A549 (cell line): Measurements from ENCODE around the gene RAB18. TPM values are rescaled to one million over a fixed set of nuclear protein-coding genes. Genes with fewer than 3 reads are reported as not detected.

ENCODE experiments used
- ATAC-seq, 2 experiments: fragments of 200-7000 bp in 1 of 2; fragments of >200 bp in 1 of 2; cut with Nextera tagmentation in 1 of 2; cut with Tn5 transposase in 1 of 2; 3 replicates each; pipeline versions ENCODE4 v1.8.0 to v1.9.1; 2018 to 2020; ENCODE audit warnings: mild to moderate bottlenecking in 1 of 2, moderate library complexity in 1 of 2
- CTCF ChIA-PET: fragments of 300-600 bp; sonication (Branson Sonifier 250); formaldehyde crosslinking; extraction: SDS; loops from one replicate; lab custom pipeline; 2021; ENCODE audit warnings: antibody characterized with exemption, inconsistent platforms; lab: Yijun Ruan, JAX
- POLR2A ChIA-PET: fragments of 350-600 bp; formaldehyde crosslinking; extraction: SDS; loops from one replicate; lab custom pipeline; 2021; ENCODE audit warnings: antibody characterized with exemption, inconsistent platforms; lab: Yijun Ruan, JAX
- DNase-seq, 2 experiments: peaks; one replicate each; pipeline versions ENCODE4 v3.0.0 to v3.0.0-alpha.2; 2011 to 2016; ENCODE audit warnings: low read depth in 1 of 2, low spot score in 1 of 2
- FAIRE-seq: peaks from 2 replicates; lab custom pipeline; 2011; peaks lifted over from hg19 to GRCh38; lab: Jason Lieb, UNC
- H3K27ac ChIP-seq, 2 experiments: fragments of >200 bp; sonication (Bioruptor Twin); formaldehyde crosslinking; 3 replicates each; pipeline ENCODE4 v1.5.1; 2016 to 2017
- H3K4me1 ChIP-seq: fragments of >200 bp; sonication (Bioruptor Twin); formaldehyde crosslinking; 3 replicates; pipeline ENCODE4 v1.6.1; 2016
- H3K4me2 ChIP-seq: fragments of >200 bp; sonication (Bioruptor Twin); formaldehyde crosslinking; 3 replicates; pipeline ENCODE4 v1.6.1; 2016
- H3K4me3 ChIP-seq: fragments of >200 bp; sonication (Bioruptor Twin); formaldehyde crosslinking; 3 replicates; pipeline ENCODE4 v1.5.1; 2016
- H3K9me3 ChIP-seq: fragments of >200 bp; sonication (Bioruptor Twin); formaldehyde crosslinking; 3 replicates; pipeline ENCODE4 v1.6.1; 2016
- CEBPB ChIP-seq, 2 experiments: fragments of >200 bp in 1 of 2; sonication (Bioruptor Twin) in 1 of 2; formaldehyde crosslinking in 1 of 2; IDR thresholded peaks; 2 replicates each; pipeline ENCODE4 v1.6.1; 2012 to 2016
- CHD2 ChIP-seq: fragments of 150-350 bp; IDR thresholded peaks from 2 replicates; pipeline ENCODE4 v1.6.1; 2014; ENCODE audit warnings: low read length; ENCODE audit not compliant: partially characterized antibody
- EHF ChIP-seq: fragments of 250-450 bp; sonication (Bioruptor Pico); IDR thresholded peaks from 2 replicates; pipeline ENCODE4 v1.5.0; 2020; ENCODE audit warnings: mild to moderate bottlenecking
- EHMT2 ChIP-seq: fragments of 200-600 bp; sonication (generic); IDR thresholded peaks from 2 replicates; pipeline ENCODE4 v1.6.1; 2016; ENCODE audit warnings: antibody characterized with exemption, low read depth, mild to moderate bottlenecking, moderate library complexity
- FOSB ChIP-seq: fragments of 250-450 bp; sonication (Bioruptor Pico); IDR thresholded peaks from 2 replicates; pipeline ENCODE4 v1.5.0; 2020; ENCODE audit warnings: mild to moderate bottlenecking, moderate library complexity
- FOSL2 ChIP-seq, 2 experiments: fragments of 450-650 bp in 1 of 2; fragments of >200 bp in 1 of 2; sonication (Bioruptor Twin) in 1 of 2; formaldehyde crosslinking; IDR thresholded peaks; 2 replicates each; pipeline versions ENCODE4 v1.5.0 to v1.6.1; 2016 to 2020; ENCODE audit warnings: mild to moderate bottlenecking in 1 of 2, moderate library complexity in 1 of 2
- FOXS1 ChIP-seq: fragments of 250-450 bp; sonication (Bioruptor Pico); IDR thresholded peaks from 2 replicates; pipeline ENCODE4 v1.5.0; 2020; ENCODE audit warnings: mild to moderate bottlenecking, moderate library complexity
- HES2 ChIP-seq: fragments of >200 bp; sonication (Bioruptor Twin); formaldehyde crosslinking; IDR thresholded peaks from 2 replicates; pipeline ENCODE4 v1.6.1; 2016
- JUN ChIP-seq, 2 experiments: fragments of >200 bp; sonication (Bioruptor Twin); formaldehyde crosslinking; IDR thresholded peaks; 2 replicates in 1 of 2; 3 replicates in 1 of 2; pipeline ENCODE4 v1.6.1; 2016 to 2017
- KDM1A ChIP-seq: fragments of 200-600 bp; sonication (generic); IDR thresholded peaks from 2 replicates; pipeline ENCODE4 v1.6.1; 2016; ENCODE audit warnings: low read depth, mild to moderate bottlenecking
- MAFK ChIP-seq: fragments of 450-650 bp; IDR thresholded peaks from 2 replicates; pipeline ENCODE4 v1.6.1; 2014; ENCODE audit not compliant: partially characterized antibody
- MAZ ChIP-seq: fragments of 150-350 bp; IDR thresholded peaks from 2 replicates; pipeline ENCODE4 v1.6.1; 2014; ENCODE audit warnings: antibody characterized with exemption, low read depth, low read length, borderline replicate concordance
- MYC ChIP-seq: IDR thresholded peaks from 2 replicates; pipeline ENCODE4 v1.6.1; 2012; ENCODE audit warnings: mild to moderate bottlenecking, inconsistent platforms, low read length, improper control_type of control experiment, borderline replicate concordance
- NPAS2 ChIP-seq: fragments of 250-450 bp; sonication (Bioruptor Pico); IDR thresholded peaks from 2 replicates; pipeline ENCODE4 v1.8.0; 2022; ENCODE audit warnings: mild to moderate bottlenecking, moderate library complexity, borderline replicate concordance
- NR3C1 ChIP-seq: fragments of >200 bp; sonication (Bioruptor Twin); formaldehyde crosslinking; IDR thresholded peaks from 3 replicates; pipeline ENCODE4 v1.6.1; 2017
- PHF8 ChIP-seq: fragments of 200-600 bp; sonication (generic); IDR thresholded peaks from 2 replicates; pipeline ENCODE4 v1.6.1; 2016; ENCODE audit warnings: low read depth, mild to moderate bottlenecking, antibody characterized with exemption, moderate library complexity, borderline replicate concordance
- RAD21 ChIP-seq, 2 experiments: fragments of >200 bp in 1 of 2; sonication (Bioruptor Twin) in 1 of 2; formaldehyde crosslinking in 1 of 2; IDR thresholded peaks in 1 of 2; conservative IDR thresholded peaks in 1 of 2; 2 replicates in 1 of 2; 3 replicates in 1 of 2; pipeline ENCODE4 v1.6.1; 2012 to 2018; ENCODE audit warnings: inconsistent platforms in 1 of 2
- RARB ChIP-seq: fragments of 250-450 bp; sonication (Bioruptor Pico); IDR thresholded peaks from 2 replicates; pipeline ENCODE4 v1.8.0; 2021; ENCODE audit warnings: mild to moderate bottlenecking, moderate library complexity
- RCOR1 ChIP-seq: fragments of 150-350 bp; IDR thresholded peaks from 2 replicates; pipeline ENCODE4 v1.6.1; 2014; ENCODE audit warnings: antibody characterized with exemption, low read length, low read depth
- RNF2 ChIP-seq: fragments of 200-600 bp; sonication (generic); IDR thresholded peaks from 2 replicates; pipeline ENCODE4 v1.6.1; 2016; ENCODE audit warnings: low read depth, mild to moderate bottlenecking, antibody characterized with exemption, moderate library complexity, borderline replicate concordance
- ZFP36 ChIP-seq: fragments of 450-650 bp; IDR thresholded peaks from 2 replicates; pipeline ENCODE4 v1.6.1; 2014; ENCODE audit warnings: borderline replicate concordance; ENCODE audit not compliant: partially characterized antibody
- ZSCAN20 ChIP-seq: fragments of 250-450 bp; sonication (Bioruptor Pico); IDR thresholded peaks from 2 replicates; pipeline ENCODE4 v1.8.0; 2022; ENCODE audit warnings: mild to moderate bottlenecking, moderate library complexity
- WGBS: methylation state at CpG from one replicate; pipeline ENCODE4 v1.1.6; 2017; ENCODE audit errors: missing lambda C conversion rate; 5-methylcytosine and 5-hydroxymethylcytosine counted together
- polyA plus RNA-seq, 4 experiments: library from polyadenylated mRNA; depleted of rRNA in 3 of 4; stranded (reverse); fragments of >200 nt; fragmentation: RNase III in 1 of 4; extraction: RNeasy Plus Mini Kit Qiagen cat#74134 plus additional on column Dnase treatment in 1 of 4; gene quantifications; 2 replicates in 3 of 4; 3 replicates in 1 of 4; pipeline ENCODE4 v1.2.3, GENCODE V29; 2011 to 2017
- TF ChIP-seq, protein P1 (sequence below): fragments of >200 bp; sonication (Bioruptor Twin); formaldehyde crosslinking; IDR thresholded peaks from 3 replicates; pipeline ENCODE4 v1.5.1; 2016

Gene RAB18
- polyA plus RNA-seq, 2 of the 4 experiments (the other 2 are of a cell fraction) = 81.4 to 131 TPM

DNA sequence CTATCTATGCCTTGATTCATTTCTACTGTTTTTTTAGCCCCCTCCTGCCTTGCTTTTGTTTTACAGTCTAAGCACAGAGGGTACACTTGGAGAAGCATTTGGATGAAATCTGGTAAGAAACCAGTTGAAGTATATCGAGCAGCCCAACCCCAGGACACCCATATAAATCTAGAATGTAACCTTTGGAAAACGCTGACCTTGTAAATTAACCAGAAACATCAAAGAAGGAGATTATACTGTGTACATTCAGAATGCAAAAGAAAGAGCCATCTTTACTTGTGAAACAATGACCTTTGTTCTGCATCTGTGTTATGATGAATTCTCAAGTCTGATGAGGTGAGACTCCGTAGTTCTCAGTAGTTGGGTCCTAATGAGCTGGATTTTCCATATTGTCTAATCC lies 49.3 kb upstream of the RAB18 start:
- 2% methylated on average over 3 of the region's 3 CpGs for WGBS
- H3K9me3 ChIP-seq = no peaks in the 10 kb centered on the region
- ChIA-PET CTCF (interaction anchor here (0.6 to 0.8 kb wide), 2 partner anchors 9 to 201 kb away, joined by 3 read pairs; no protein-coding TSS in a partner anchor), POLR2A (no interaction called here)
- no peak for ATAC-seq
- no peak for DNase-seq
- no peak overlapping the region for H3K27ac ChIP-seq
- FAIRE-seq = no peak
- H3K4me1 ChIP-seq = no peaks in the 10 kb centered on the region
- H3K4me2 ChIP-seq = no peak overlapping the region
- no peak overlapping the region for H3K4me3 ChIP-seq
- TF ChIP-seq KDM1A (no peak), EHMT2 (no peak), MAFK (peak; percentile 75), FOSB (CRISPR knock-in tag) (no peak), NPAS2 (CRISPR knock-in tag) (no peak)

DNA sequence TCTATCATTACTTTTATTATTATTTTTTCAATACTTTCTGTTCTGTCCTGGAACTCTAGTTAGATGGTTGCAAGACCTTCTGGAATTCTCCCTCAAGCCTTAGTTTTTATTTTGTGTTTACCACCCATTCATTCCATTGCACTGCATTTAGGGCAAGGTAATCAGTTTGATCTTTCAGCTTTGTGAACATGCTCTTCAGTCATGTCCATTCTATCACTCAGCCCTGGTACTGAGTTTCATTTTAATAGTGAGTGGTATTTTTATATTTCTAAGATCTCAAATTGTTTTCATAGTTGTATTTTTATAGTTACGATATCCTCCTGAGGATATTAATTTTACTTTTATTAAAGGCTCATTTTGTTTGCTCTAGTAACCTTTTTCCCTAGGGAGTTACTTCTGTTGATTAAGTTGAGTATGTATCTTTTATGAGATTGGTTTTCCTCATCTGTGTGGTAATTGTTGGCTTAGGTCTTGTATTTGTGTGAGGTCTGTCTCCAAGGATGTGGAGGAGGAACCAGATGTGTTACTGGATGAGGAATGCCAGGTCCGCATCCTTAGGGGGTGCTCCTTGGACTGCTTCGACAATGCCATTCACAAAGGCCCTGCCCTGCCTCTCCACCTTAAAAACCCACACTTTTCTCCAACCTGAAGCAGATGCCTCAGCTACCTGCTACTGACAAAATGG lies 46.7 kb upstream of the RAB18 start:
- ChIA-PET CTCF (no interaction called here), POLR2A (no interaction called here)

DNA sequence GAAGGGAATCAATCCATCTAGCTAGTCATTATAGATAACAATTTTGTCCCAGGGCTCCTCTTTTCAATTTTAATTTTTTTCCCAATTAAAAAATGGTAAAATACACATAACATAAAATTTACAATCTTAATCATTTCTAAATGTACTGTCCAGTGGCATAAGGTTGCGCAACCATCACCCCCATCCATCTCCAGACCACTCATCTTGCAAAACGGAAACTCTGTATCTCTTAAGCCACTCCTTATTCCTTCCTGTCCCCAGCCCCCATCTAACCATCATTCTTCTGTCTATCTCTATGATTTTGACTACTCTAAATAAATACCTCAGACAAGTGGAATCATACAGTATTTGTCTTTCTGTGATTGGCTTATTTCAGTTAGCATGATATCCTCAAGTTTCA lies 46.1 kb upstream of the RAB18 start:
- Histone ChIP-seq H3K27ac (no peak overlapping the region), H3K4me3 (no peak overlapping the region), H3K4me2 (no peak overlapping the region), H3K9me3 (no peaks in the 10 kb centered on the region), H3K4me1 (no peaks in the 10 kb centered on the region)
- DNase-seq (no peak), FAIRE-seq (no peak), ATAC-seq (no peak)
- POLR2A ChIA-PET = no interaction called here
- CTCF ChIA-PET = interaction anchor here (1.7 kb wide), 1 partner anchor 10 kb away, joined by 5 read pairs; no protein-coding TSS in a partner anchor
- WGBS = 9% methylated on average over 2 of the region's 2 CpGs
- TF ChIP-seq PHF8 = no peak
- no peak for TF ChIP-seq NR3C1

More for the DNA sequence above, 46.7 kb upstream of the RAB18 start:
- Histone ChIP-seq H3K27ac (no peak overlapping the region), H3K4me3 (no peak overlapping the region), H3K4me2 (no peak overlapping the region), H3K9me3 (no peaks in the 10 kb centered on the region), H3K4me1 (no peaks in the 10 kb centered on the region)
- TF ChIP-seq CHD2 (no peak), FOSL2 (IDR thresholded peaks at IDR 0.05) (no peak), FOSL2 (CRISPR knock-in tag; IDR thresholded peaks at IDR 0.05) (no peak), JUN (IDR thresholded peaks at IDR 0.05) (no peak), NPAS2 (CRISPR knock-in tag) (no peak), ZSCAN20 (no peak), RNF2 (no peak), HES2 (no peak), PHF8 (no peak), RCOR1 (no peak), CEBPB (IDR thresholded peaks at IDR 0.05) (no peak), FOXS1 (CRISPR knock-in tag) (no peak), NR3C1 (no peak), RARB (no peak), MYC (no peak), ZFP36 (no peak), EHF (CRISPR knock-in tag) (no peak), RAD21 (conservative IDR thresholded peaks at IDR 0.05 in 1 of 2, IDR thresholded peaks at IDR 0.05 in 1 of 2) (no peak), MAZ (no peak)
- TF ChIP-seq, protein P1, sequence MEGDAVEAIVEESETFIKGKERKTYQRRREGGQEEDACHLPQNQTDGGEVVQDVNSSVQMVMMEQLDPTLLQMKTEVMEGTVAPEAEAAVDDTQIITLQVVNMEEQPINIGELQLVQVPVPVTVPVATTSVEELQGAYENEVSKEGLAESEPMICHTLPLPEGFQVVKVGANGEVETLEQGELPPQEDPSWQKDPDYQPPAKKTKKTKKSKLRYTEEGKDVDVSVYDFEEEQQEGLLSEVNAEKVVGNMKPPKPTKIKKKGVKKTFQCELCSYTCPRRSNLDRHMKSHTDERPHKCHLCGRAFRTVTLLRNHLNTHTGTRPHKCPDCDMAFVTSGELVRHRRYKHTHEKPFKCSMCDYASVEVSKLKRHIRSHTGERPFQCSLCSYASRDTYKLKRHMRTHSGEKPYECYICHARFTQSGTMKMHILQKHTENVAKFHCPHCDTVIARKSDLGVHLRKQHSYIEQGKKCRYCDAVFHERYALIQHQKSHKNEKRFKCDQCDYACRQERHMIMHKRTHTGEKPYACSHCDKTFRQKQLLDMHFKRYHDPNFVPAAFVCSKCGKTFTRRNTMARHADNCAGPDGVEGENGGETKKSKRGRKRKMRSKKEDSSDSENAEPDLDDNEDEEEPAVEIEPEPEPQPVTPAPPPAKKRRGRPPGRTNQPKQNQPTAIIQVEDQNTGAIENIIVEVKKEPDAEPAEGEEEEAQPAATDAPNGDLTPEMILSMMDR = no peak
- DNase-seq (no peak), FAIRE-seq (no peak), ATAC-seq (no peak)
- 26% methylated on average over 3 of the region's 3 CpGs for WGBS
